ENCODE data around the gene SLC24A3. TPM values are rescaled to one million over a fixed set of nuclear protein-coding genes. Genes with fewer than 3 reads are reported as not detected.

SLC24A3 gene
- total RNA-seq, 3 donors from 2014 or later, result 4.3 to 34.9 (median 5.7) TPM

DNA sequence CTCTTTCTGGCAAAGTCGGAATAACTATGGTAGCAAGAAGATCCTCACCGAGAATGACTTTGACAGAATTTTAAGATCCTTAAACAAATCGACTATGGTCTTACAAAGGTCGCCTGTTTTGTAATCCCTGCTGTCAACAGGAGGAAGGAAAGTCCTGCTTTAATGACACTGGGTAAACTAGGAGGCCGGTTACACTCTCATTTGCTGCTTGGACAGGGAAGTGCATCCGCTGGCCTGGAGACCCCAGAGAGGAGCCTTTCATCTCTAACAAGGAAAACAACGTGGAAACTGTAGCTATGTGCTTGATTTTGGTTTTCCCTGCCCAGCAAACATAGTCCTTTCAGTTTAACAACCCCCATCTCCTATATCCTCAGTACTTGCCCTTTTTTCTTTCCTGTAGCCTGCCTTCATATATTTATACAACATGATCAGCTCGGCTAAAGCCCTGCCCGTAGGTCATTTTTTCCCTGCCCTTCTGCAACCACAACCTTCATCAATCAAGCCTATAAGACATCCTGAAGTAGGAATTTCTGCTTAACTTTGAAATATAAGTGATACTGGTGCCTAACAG lies 448.5 kb downstream of the SLC24A3 start:
- Histone ChIP-seq H3K4me1 (ENCODE audit: low read depth) (no peaks in the 10 kb centered on the region), H3K9me3 (no peaks in the 10 kb centered on the region), H3K4me3 (no peak overlapping the region), H3K36me3 (ENCODE audit: low read depth) (no peaks in the 10 kb centered on the region)
- ATAC-seq (no peak), DNase-seq (no peak)
- TF ChIP-seq, protein P1, sequence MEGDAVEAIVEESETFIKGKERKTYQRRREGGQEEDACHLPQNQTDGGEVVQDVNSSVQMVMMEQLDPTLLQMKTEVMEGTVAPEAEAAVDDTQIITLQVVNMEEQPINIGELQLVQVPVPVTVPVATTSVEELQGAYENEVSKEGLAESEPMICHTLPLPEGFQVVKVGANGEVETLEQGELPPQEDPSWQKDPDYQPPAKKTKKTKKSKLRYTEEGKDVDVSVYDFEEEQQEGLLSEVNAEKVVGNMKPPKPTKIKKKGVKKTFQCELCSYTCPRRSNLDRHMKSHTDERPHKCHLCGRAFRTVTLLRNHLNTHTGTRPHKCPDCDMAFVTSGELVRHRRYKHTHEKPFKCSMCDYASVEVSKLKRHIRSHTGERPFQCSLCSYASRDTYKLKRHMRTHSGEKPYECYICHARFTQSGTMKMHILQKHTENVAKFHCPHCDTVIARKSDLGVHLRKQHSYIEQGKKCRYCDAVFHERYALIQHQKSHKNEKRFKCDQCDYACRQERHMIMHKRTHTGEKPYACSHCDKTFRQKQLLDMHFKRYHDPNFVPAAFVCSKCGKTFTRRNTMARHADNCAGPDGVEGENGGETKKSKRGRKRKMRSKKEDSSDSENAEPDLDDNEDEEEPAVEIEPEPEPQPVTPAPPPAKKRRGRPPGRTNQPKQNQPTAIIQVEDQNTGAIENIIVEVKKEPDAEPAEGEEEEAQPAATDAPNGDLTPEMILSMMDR (IDR thresholded peaks at IDR 0.05), result no peak
- intact Hi-C loops (cut with DNase I, micrococcal nuclease), result loop anchor here in 1 of 2 donors (10.0 kb wide), 1 partner anchor 456 kb away; no protein-coding TSS in a partner anchor

- no peak overlapping the region for H3K4me3 ChIP-seq
- ATAC-seq (peak; percentile 82), DNase-seq (peak in 2 of 3 donors; percentile 62 to 80)
- H3K36me3 ChIP-seq (ENCODE audit: low read depth), result no peaks in the 10 kb centered on the region
- TF ChIP-seq, protein P1 (IDR thresholded peaks at IDR 0.05), result peak; percentile 96
- no peaks in the 10 kb centered on the region for H3K9me3 ChIP-seq
- intact Hi-C loops (cut with DNase I, micrococcal nuclease), result loop anchor here in 1 of 2 donors (10.0 kb wide), 1 partner anchor 457 kb away; no protein-coding TSS in a partner anchor
- no peaks in the 10 kb centered on the region for H3K4me1 ChIP-seq (ENCODE audit: low read depth)
These were observed 449.5 kb downstream of the SLC24A3 start for GRCh38 chr20:19661717-19662636.

DNA sequence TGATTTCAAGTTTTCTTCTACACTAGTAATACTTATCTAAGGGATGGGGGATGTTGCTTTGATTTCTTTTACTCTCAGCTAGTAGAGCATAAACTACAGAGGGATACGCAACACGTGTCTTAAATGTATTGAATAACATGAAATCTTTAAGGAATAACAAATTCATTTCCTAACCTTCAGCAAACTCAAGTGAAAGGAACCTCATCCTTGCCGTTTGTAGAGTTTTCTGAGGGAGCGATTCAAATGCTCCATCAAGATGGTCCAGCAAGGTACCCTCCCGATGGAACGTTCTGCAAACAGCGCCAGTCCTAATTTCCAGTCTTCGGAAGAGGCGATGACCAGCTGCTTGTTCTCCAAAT lies 450.2 kb downstream of the SLC24A3 start:
- H3K9me3 ChIP-seq, result no peaks in the 10 kb centered on the region
- H3K4me3 ChIP-seq, result no peak overlapping the region
- H3K4me1 ChIP-seq (ENCODE audit: low read depth), result no peaks in the 10 kb centered on the region
- intact Hi-C loops (cut with DNase I, micrococcal nuclease), result loop anchor here in 1 of 2 donors (10.0 kb wide), 1 partner anchor 458 kb away; no protein-coding TSS in a partner anchor
- H3K36me3 ChIP-seq (ENCODE audit: low read depth), result no peaks in the 10 kb centered on the region
- no peak for ATAC-seq
- no peak for DNase-seq
- TF ChIP-seq, protein P1 (IDR thresholded peaks at IDR 0.05), result no peak

GRCh38 chr20:19668418-19668817 lies 456.0 kb downstream of the SLC24A3 start:
- no peaks in the 10 kb centered on the region for H3K36me3 ChIP-seq (ENCODE audit: low read depth)
- intact Hi-C loops (cut with DNase I, micrococcal nuclease), result loop anchor here in 1 of 2 donors (10.0 kb wide), 1 partner anchor 464 kb away; no protein-coding TSS in a partner anchor
- no peak for ATAC-seq
- H3K9me3 ChIP-seq, result no peaks in the 10 kb centered on the region
- no peaks in the 10 kb centered on the region for H3K4me1 ChIP-seq (ENCODE audit: low read depth)
- H3K4me3 ChIP-seq, result no peak overlapping the region
- TF ChIP-seq, protein P1 (IDR thresholded peaks at IDR 0.05), result no peak
- no peak for DNase-seq

- H3K36me3 ChIP-seq (ENCODE audit: low read depth), result no peaks in the 10 kb centered on the region
- TF ChIP-seq, protein P1 (IDR thresholded peaks at IDR 0.05), result no peak
- H3K9me3 ChIP-seq, result no peaks in the 10 kb centered on the region
- no peak for DNase-seq
- H3K4me1 ChIP-seq (ENCODE audit: low read depth), result no peaks in the 10 kb centered on the region
- intact Hi-C loops (cut with DNase I, micrococcal nuclease), result no loop called here
- no peak overlapping the region for H3K4me3 ChIP-seq
- no peak for ATAC-seq
These were observed 458.4 kb downstream of the SLC24A3 start for GRCh38 chr20:19670829-19671228.
